ENCODE measurements around the gene C1QB.
"Not testable (repeated sequence)": the region's sequence is repeated elsewhere in the genome, so short reads cannot be mapped to it uniquely, and the experiment has no call there.

C1QB gene

DNA sequence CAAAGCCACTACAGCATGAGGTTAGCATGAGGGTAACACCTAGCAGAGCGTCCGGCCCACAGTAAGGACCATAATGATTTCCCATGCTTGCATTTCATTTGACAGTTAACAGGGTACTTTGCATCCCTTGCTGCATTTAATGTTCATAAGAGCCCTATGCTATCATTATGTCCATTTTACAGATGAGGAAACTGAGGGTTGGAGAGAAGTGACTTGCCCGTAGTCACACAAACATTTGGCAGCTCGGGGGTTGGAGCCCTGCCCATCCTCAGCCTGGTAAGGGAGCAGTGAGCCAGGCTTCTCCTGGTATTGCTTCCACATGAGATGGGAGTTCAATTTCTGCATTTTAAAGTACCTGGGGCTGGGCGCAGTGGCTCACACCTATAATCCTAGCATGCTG, 41.1 kb downstream of the C1QB start:
- no peak overlapping the region for H3K4me3 Mint-ChIP-seq
- no peak overlapping the region for H3K27ac Mint-ChIP-seq

DNA sequence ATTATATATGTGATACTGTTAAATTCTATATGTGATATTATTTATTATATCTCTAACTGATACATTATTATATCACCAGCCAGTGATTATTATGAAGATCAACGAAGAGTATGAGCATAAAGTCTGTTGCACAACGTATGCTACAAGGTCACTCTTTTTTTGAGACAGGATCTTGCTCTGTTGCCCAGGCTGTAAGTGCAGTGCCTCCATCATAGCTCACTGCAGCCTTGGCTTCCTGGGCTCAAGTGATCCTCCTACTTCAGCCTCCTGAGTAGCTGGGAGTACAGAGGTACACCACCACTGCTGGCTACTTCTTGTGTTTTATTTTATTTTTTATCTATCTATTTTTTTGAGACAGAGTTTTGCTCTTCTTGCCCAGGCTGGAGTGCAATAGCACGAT, 43.6 kb downstream of the C1QB start:
- ATAC-seq = no peak
- no peaks in the 10 kb centered on the region for H3K4me1 Mint-ChIP-seq
- no peak for DNase-seq
- no peaks in the 10 kb centered on the region for H3K9me3 Mint-ChIP-seq
- no peak overlapping the region for H3K4me3 Mint-ChIP-seq
- H3K27ac Mint-ChIP-seq = no peak overlapping the region
- H3K27me3 Mint-ChIP-seq = peaks cover 1% of the 10 kb centered on the region

More for the DNA sequence above, 41.1 kb downstream of the C1QB start:
- no peaks in the 10 kb centered on the region for H3K9me3 Mint-ChIP-seq
- no peaks in the 10 kb centered on the region for H3K4me1 Mint-ChIP-seq
- DNase-seq (no peak), ATAC-seq (no peak)
- H3K27me3 Mint-ChIP-seq = no peaks in the 10 kb centered on the region

DNA sequence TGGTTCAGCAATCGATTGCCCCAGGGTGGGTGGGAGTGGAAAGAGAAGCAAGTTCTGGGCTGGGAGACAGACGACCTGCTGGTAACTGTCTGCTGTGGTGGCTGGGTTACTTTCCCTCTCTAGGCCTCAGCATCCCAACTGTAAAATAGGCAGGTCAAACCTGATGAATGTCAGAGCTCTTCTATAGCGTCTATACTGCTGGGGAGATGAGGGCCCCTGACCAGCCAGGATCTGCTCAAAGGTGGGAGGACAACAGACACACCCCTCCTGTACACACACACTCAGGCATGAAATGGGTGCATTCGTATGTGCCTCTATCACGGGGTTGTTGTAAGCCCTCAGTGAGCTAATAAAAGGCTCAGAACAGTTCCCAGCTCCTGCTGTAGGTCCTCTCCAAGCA, 44.9 kb downstream of the C1QB start:
- DNase-seq (no peak), ATAC-seq (no peak)
- Mint-ChIP-seq H3K9me3 (no peaks in the 10 kb centered on the region), H3K4me1 (no peaks in the 10 kb centered on the region), H3K4me3 (no peak overlapping the region), H3K27ac (no peak overlapping the region), H3K27me3 (peaks cover 8% of the 10 kb centered on the region)

DNA sequence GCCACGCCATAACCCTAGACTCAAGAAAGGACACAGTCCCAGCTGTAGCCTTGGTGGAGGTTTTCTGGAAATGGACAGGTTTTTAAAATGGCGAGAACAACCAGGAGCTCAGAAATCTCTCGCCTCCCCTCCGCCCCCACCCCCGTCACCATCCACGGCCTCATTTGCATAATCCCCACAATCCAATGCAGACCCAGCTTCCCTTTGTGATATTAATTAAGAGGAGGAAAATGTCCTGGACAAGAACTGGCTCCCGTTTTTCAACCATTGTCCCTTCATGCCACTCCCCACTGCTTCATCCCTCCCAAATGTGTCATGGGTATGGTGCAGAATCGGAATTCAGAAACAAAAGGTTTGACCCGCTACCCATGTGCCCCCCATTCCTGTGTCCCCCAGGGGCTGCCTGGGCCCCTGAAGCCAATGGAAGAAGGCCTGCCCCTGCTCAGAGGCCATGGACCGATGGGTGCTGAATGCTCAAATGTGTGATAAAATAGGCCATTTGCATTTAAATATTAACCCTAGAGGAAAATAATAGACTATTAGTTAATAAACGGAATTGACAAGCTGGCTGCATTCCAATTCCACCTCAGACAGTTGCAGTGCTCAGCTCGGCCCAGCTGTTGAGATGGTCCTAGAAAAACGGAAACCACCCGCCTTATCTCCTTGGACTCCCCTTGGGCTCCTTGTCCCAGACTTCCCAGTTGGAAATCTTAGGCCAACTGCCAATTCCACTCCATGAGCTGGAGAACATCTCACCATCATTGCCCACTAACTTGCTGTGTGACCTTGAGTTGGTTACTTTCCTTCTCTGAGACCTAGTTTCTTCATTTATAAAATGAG, 46.9 kb downstream of the C1QB start:
- H3K27me3 Mint-ChIP-seq = peaks cover 8% of the 10 kb centered on the region
- H3K4me3 Mint-ChIP-seq = no peak overlapping the region
- ATAC-seq = no peak
- no peak for DNase-seq
- H3K4me1 Mint-ChIP-seq = no peaks in the 10 kb centered on the region
- no peaks in the 10 kb centered on the region for H3K9me3 Mint-ChIP-seq
- H3K27ac Mint-ChIP-seq = no peak overlapping the region

DNA sequence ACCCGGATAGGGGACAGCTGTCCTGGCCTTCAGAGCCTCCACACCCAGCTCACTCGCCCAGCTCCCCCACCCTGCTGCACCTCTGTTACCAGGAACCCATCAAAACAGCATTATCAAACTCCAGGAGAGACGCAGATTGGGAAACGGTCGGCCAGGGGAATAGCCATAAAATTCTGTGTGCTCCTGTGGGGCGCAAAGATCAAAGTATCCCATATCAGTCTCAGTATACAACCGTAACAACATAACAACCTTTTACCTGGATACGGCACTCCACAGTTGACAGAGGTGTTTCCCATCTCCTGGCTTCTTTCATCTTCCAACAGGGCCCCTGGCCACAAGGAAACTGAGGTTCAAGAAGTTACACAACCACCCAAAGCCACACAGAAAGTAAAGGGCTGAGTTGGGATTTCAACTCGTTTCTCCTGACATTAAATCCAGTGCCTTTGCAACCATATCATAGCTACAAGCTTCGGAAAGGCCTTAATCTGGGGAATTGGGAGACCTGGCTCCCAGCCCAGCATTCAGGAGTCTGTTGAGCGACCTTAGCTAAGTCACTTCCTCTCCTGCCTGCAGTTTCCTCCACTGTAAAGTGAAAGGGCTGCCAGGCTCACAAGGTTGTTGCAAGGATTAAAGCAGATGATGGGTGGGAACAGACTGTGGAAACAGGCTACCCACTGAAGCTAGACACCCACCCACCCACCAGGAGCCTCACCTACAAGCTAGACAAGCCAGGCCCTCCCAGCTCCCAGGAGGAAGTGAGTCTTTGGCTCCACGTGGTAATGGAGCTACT, 49.5 kb downstream of the C1QB start:
- Mint-ChIP-seq H3K27ac (no peak overlapping the region), H3K27me3 (peaks cover 16% of the 10 kb centered on the region), H3K4me3 (no peak overlapping the region), H3K4me1 (no peaks in the 10 kb centered on the region), H3K9me3 (no peaks in the 10 kb centered on the region)
- DNase-seq (no peak), ATAC-seq (no peak)

DNA sequence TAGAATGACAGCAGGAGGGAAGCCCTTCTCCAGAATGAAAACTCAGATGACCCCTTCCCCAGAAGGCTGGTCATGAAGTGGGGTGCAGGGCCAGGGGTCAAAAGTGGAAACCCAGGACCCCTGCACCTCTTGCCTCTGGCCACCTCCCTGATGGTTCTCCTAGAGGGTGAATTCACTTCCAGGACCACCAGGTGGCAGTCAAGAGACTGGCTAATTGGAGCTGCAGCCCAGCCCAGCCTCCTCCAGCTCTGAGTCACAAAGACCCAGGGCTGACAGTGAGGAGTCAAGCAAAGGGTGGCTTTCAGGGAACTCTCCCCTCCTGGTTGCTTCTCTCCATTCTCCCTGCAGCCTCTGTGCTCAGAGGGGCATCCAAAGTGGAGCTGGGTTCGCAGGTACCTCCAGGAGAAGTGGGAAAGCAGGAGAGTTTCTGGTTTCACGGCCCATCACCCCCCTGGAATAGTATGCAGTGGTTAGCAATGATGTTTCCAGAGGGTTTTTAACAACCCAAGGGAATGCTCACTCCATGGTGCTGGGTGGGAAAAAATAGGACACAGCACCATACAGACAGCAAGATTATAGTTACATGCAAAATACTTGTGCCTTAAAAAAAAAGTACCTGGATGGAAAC, 51.5 kb downstream of the C1QB start:
- Mint-ChIP-seq H3K27ac (no peak overlapping the region), H3K4me3 (no peak overlapping the region), H3K9me3 (no peaks in the 10 kb centered on the region), H3K27me3 (peaks cover 36% of the 10 kb centered on the region), H3K4me1 (no peaks in the 10 kb centered on the region)
- peak; percentile 94 for ATAC-seq
- DNase-seq = peak; percentile 73 to 78

DNA sequence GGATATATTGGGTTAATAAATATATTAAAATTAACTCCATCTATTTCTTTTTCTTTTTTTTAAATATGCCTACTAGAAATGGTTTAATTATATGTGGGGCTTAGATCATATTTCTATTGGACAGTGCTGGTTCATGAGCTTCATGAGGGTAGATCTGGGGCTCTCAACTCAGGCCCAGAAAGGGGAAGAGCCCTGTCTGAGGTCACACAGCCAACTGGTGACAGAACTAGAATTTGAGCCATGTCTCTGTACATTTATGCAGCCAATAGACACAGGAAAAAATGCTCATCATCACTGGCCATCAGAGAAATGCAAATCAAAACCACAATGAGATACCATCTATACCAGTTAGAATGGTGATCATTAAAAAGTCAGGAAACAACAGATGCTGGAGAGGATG, 52.5 kb downstream of the C1QB start:
- H3K4me3 Mint-ChIP-seq = no peak overlapping the region
- no peak for ATAC-seq

DNA sequence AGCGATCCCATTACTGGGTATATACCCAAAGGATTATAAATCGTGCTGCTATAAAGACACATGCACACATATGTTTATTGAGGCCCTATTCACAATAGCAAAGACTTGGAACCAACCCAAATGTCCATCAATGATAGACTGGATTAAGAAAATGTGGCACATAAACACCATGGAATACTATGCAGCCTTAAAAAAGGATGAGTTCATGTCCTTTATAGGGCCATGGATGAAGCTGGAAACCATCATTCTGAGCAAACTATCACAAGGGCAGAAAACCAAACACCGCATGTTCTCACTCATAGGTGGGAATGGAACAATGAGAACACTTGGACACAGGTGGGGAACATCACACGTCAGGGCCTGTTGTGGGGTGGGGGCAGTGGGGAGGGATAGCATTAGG, 53.1 kb downstream of the C1QB start:
- not testable (repeated sequence) for H3K4me3 Mint-ChIP-seq, H3K27ac Mint-ChIP-seq, H3K9me3 Mint-ChIP-seq, H3K4me1 Mint-ChIP-seq, ATAC-seq, DNase-seq
- peaks cover 42% of the 10 kb centered on the region for H3K27me3 Mint-ChIP-seq

More for the DNA sequence above, 52.5 kb downstream of the C1QB start:
- H3K27me3 Mint-ChIP-seq = peaks cover 42% of the 10 kb centered on the region
- DNase-seq = no peak
- H3K9me3 Mint-ChIP-seq = no peaks in the 10 kb centered on the region
- H3K27ac Mint-ChIP-seq = no peak overlapping the region
- no peaks in the 10 kb centered on the region for H3K4me1 Mint-ChIP-seq

DNA sequence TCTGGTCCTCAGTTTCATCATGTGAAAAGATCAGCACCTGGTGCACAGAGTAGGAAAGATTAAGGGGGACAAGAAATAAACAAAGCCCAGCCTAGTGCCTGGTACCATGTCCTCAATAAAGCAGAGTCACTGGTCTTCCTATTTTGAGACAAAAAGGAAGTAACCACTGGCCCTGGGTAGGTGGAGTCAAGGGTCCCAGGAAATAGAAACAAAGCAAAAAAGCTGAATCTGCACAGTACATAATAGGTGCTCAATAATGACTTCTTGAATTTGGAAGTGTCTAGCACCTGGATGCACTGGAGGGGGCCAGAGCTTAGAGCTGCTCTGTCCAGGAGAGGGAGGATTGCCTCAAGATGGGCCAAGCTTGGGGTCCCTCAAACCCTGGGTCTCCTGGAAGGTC, 55.7 kb downstream of the C1QB start:
- Mint-ChIP-seq H3K9me3 (no peaks in the 10 kb centered on the region), H3K4me3 (no peak overlapping the region), H3K27me3 (peaks cover 56% of the 10 kb centered on the region), H3K27ac (no peak overlapping the region), H3K4me1 (peaks cover 15% of the 10 kb centered on the region)
- no peak for ATAC-seq
- DNase-seq = no peak

DNA sequence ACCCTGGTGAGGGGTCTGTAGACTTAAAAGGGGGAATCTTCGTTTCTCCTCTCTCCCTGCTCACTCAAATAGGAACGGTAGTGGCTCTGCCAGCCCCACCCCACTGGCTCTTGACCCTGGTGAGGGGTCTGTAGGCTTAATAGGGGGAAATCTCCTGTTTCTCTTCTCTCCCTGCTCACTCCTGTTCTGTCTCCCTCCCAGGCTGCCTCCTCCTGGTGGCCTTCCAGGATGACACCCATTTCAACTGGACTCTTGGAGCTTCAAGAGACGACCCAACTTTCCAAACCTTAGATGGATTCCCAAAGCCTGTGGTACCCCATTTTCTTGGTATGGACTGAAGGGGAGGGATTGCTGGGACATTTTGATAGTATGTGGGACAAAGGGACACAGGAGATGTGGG, 56.2 kb downstream of the C1QB start:
- H3K4me3 Mint-ChIP-seq = no peak overlapping the region

DNA sequence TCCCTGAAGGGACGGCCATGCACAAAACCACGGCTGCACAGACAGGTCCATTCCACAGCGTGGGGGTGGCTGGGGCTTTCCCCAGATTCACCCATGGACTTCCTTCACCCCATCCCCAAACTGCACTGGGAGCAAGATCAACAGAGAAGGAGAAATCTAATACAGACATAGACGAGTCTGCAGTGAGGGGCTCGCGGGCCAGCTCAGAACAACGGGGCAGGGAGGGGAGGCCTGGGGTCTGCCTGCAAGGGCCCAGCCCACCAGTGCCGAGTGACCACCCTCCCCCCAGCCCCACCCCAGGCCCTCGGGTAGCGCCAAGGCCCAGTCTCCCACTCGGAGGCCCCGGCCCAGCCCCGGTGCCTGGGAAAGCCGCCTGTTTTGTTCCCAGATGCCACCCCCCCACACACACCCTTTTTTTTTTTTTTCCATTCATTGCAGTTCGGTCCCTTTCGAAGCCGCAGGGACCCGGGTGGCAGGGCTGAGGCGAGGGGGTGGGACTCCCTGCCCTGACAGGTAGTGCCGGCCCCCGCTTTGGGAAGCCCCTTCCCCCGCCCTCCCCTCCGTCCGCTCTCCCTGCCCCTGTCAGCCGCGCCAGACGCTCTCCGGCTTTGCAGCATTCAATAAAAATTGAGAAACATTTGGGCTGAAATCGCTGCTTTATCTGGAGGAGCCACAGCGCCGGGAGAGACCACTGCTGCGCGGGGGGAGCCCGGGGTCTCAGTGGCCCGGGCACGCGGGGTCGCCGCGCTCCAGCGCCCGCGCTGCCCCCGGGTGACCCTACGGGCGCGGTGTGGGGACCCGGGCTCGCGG, 57.1 kb downstream of the C1QB start:
- no peaks in the 10 kb centered on the region for H3K9me3 Mint-ChIP-seq
- H3K27ac Mint-ChIP-seq = no peak overlapping the region
- ATAC-seq = peak; percentile 51
- H3K27me3 Mint-ChIP-seq = peaks cover 69% of the 10 kb centered on the region
- H3K4me3 Mint-ChIP-seq = peak overlapping the region; percentile 53 to 73
- peak in 1 of 2 donors; percentile 38 for DNase-seq
- H3K4me1 Mint-ChIP-seq = peaks cover 15% of the 10 kb centered on the region

More for the DNA sequence above, 56.2 kb downstream of the C1QB start:
- DNase-seq (no peak), ATAC-seq (no peak)
- Mint-ChIP-seq H3K27ac (no peak overlapping the region), H3K4me1 (peaks cover 15% of the 10 kb centered on the region), H3K27me3 (peaks cover 60% of the 10 kb centered on the region), H3K9me3 (no peaks in the 10 kb centered on the region)

DNA sequence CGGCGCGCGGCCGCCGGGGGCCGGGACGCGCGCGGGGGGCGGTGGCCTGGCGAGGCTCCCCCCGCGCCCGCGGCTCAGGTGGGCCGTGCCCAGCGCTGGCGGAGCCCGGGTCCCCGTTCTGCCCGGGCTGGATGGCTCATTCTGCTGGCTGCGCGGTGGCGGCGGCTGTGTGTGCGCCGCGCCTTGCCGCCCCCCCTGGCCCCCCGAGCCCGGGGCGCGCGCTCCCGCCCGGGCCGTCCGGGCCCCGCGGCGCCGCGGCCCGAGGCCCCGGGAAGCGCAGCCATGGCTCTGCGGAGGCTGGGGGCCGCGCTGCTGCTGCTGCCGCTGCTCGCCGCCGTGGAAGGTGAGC, 57.6 kb downstream of the C1QB start, which contains the start of gene EPHB2:
Gene EPHB2 (plus strand): TSS at position 139 of the 349 bp plus-strand sequence. CDS start 144 bp downstream, at position 283.
- Mint-ChIP-seq H3K27me3 (peaks cover 75% of the 10 kb centered on the region), H3K27ac (no peak within 1 kb of the TSS), H3K4me3 (peak within 1 kb of the TSS; percentile 53 to 73), H3K4me1 (peaks cover 15% of the 10 kb centered on the region), H3K9me3 (no peaks in the 10 kb centered on the region)
- DNase-seq = peak; percentile 36 to 57
- ATAC-seq = peak; percentile 65

DNA sequence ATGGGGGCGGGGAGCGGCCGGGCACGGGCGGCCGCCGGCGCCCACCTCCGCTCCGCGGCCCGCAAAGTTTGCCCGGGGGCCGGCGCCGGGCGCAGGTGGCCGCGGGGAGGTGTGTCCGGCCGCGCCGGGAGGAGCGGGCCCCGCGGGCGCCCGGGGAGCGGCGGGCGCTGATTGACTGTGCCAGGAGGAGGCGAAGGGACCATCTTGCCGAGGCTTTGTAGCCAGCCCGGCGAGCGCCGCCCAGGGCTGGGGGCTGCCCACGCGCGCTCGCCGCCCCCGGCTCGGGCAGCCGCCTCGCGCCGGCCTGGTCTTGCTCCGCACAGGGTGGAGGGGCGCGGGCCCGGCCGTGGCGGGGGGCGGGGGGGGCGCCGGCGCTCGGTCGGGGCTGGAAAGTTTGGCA, 58.0 kb downstream of the C1QB start:
- H3K27ac Mint-ChIP-seq = no peak overlapping the region
- DNase-seq (no peak), ATAC-seq (peak; percentile 8)
- H3K9me3 Mint-ChIP-seq = no peaks in the 10 kb centered on the region
- H3K4me1 Mint-ChIP-seq = peaks cover 15% of the 10 kb centered on the region
- no peak overlapping the region for H3K4me3 Mint-ChIP-seq
- H3K27me3 Mint-ChIP-seq = peaks cover 79% of the 10 kb centered on the region

Data from stimulated activated naive CD8-positive, alpha-beta T cell treated with anti-CD3 and anti-CD28 coated beads, Interleukin-15, amount 100 ng/mL, for 72 hours (primary cell).